ENCODE data around the gene ACOX2. TPM values are rescaled to one million over a fixed set of nuclear protein-coding genes. Genes with fewer than 3 reads are reported as not detected.

The ACOX2 gene
- total and polyA plus RNA-seq, 4 donors, result 5.3 to 24.4 (median 11.6) TPM

DNA sequence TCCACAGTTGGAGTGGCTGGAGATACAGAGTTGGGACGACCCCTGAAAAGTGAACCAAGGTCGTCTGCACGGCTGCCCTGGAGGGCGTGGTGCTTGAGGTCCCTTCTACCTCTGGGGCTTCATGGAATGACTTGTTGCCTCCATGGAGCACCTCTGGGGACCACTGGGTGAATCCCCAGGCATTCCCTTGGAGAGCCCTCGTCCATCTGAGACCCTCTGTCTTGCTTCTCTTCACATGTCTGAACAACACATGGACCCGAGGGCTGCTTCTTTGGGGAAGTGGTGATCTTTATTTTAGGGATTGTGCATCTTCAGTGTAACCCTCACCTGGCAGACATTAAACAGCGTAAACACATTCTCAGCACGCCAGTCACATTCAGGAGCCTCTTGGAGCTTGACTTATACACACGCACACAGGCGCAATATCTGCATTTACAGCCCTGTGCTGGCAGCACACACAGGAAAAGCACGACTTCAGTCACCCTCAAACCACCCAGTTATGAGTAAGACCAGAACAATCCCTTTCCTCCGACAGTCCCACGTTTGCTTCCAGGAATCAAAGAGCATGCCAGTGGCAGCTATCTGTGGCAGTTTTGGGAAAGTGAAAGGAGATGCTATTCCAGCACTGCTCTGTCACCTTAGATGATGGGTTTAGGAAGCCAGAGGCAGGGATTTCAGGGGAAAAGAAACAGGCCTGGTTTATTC lies 27.6 kb upstream of the ACOX2 start:
- Histone ChIP-seq H3K9ac (ENCODE audit: insufficient read depth in 1 of 2, low read length in 2 of 2) (no peak overlapping the region), H3K36me3 (ENCODE audit: control insufficient read depth in 4 of 4, insufficient read depth in 4 of 4, low read length in 4 of 4) (peaks cover 0 to 19% (median 0%) of the 10 kb centered on the region in 4 donors)

DNA sequence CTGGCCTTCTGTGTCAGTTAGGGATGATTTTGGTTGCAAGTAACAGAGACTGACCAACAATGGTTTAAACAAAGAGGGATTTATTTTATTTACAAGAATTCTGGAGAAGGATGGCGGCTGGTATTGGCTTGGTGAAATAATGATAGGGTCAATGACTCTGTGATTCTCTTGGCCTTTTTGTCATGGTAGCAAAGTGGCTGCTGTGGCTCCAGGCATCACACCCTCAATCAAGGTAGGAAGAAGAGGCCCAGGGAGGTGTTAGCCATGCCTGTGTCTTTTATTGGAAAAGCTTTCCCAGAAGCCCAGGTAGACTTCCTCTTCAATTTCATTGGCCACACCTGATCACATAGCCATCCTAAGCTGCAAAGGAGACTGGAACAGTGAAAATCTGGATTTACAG lies 27.1 kb upstream of the ACOX2 start:
- H3K27ac ChIP-seq (ENCODE audit: low read depth in 1 of 2, low read length in 1 of 2), result no peak overlapping the region
- peaks cover 0 to 4% (median 0%) of the 10 kb centered on the region in 5 donors for H3K4me1 ChIP-seq (ENCODE audit: control insufficient read depth in 5 of 5, insufficient read depth in 5 of 5, low read length in 5 of 5)
- ATAC-seq (ENCODE audit: insufficient read depth, low FRiP score) (no peak), DNase-seq (no peak)
- no peak overlapping the region for H3K4me3 ChIP-seq
- TF ChIP-seq, protein P1, sequence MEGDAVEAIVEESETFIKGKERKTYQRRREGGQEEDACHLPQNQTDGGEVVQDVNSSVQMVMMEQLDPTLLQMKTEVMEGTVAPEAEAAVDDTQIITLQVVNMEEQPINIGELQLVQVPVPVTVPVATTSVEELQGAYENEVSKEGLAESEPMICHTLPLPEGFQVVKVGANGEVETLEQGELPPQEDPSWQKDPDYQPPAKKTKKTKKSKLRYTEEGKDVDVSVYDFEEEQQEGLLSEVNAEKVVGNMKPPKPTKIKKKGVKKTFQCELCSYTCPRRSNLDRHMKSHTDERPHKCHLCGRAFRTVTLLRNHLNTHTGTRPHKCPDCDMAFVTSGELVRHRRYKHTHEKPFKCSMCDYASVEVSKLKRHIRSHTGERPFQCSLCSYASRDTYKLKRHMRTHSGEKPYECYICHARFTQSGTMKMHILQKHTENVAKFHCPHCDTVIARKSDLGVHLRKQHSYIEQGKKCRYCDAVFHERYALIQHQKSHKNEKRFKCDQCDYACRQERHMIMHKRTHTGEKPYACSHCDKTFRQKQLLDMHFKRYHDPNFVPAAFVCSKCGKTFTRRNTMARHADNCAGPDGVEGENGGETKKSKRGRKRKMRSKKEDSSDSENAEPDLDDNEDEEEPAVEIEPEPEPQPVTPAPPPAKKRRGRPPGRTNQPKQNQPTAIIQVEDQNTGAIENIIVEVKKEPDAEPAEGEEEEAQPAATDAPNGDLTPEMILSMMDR (IDR thresholded peaks at IDR 0.05; ENCODE audit: control extremely low read depth, extremely low read depth), result no peak
- no peaks in the 10 kb centered on the region for H3K27me3 ChIP-seq (ENCODE audit: control insufficient read depth in 3 of 3, insufficient read depth in 3 of 3, low read length in 2 of 3)
- peaks cover 0 to 19% (median 0%) of the 10 kb centered on the region in 4 donors for H3K36me3 ChIP-seq (ENCODE audit: control insufficient read depth in 4 of 4, insufficient read depth in 4 of 4, low read length in 4 of 4)
- 95 to 100% methylated on average over 1 of the region's 1 CpG for WGBS, 2 donors
- H3K9ac ChIP-seq (ENCODE audit: insufficient read depth in 1 of 2, low read length in 2 of 2), result no peak overlapping the region
- H3K9me3 ChIP-seq (ENCODE audit: control insufficient read depth in 4 of 4, insufficient read depth in 3 of 4, low read length in 3 of 4), result no peaks in the 10 kb centered on the region

More for the DNA sequence above, 27.6 kb upstream of the ACOX2 start:
- DNase-seq, result no peak
- peaks cover 0 to 4% (median 0%) of the 10 kb centered on the region in 5 donors for H3K4me1 ChIP-seq (ENCODE audit: control insufficient read depth in 5 of 5, insufficient read depth in 5 of 5, low read length in 5 of 5)
- no peak overlapping the region for H3K4me3 ChIP-seq
- WGBS, 2 donors, result 79 to 87% methylated on average over 13 of the region's 13 CpGs
- H3K9me3 ChIP-seq (ENCODE audit: control insufficient read depth in 4 of 4, insufficient read depth in 3 of 4, low read length in 3 of 4), result no peaks in the 10 kb centered on the region
- no peak overlapping the region for H3K27ac ChIP-seq (ENCODE audit: low read depth in 1 of 2, low read length in 1 of 2)
- TF ChIP-seq, protein P1 (IDR thresholded peaks at IDR 0.05; ENCODE audit: control extremely low read depth, extremely low read depth), result no peak
- H3K27me3 ChIP-seq (ENCODE audit: control insufficient read depth in 3 of 3, insufficient read depth in 3 of 3, low read length in 2 of 3), result no peaks in the 10 kb centered on the region
- no peak for ATAC-seq (ENCODE audit: insufficient read depth, low FRiP score)

DNA sequence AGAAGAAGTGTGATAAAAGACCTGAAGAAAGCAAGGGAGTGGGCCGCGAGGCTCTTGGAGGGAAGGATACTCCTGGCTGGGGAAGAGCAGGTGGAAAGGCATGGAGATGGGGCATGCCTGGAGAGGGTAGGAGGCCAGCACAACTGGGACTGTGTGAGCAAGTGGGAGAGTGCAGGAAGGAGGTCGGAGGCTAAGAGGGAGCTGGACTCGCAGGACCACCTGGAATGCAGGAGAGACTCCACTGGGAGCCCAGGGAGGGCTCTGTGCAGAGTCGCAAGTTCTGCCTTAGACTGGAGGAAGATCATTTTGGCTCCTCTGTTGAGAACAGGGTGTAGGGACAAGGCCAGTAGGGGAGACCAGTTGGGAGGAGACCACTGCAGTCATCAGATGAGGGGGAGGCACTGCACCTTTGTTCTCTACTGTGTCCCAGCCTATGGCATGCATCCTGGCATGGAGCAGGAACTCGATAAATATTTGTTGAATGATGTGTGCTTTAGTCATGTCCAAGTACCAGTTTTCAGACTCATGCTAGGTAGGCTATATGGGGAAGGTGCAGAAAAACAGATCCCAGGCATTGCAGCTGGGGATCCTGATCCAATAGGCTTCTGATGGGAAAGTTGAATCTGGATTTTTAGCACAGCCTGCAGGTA lies 26.5 kb upstream of the ACOX2 start:
- H3K27ac ChIP-seq (ENCODE audit: low read depth in 1 of 2, low read length in 1 of 2), result no peak overlapping the region
- no peak overlapping the region for H3K9ac ChIP-seq (ENCODE audit: insufficient read depth in 1 of 2, low read length in 2 of 2)
- no peak overlapping the region for H3K4me3 ChIP-seq
- no peaks in the 10 kb centered on the region for H3K9me3 ChIP-seq (ENCODE audit: control insufficient read depth in 4 of 4, insufficient read depth in 3 of 4, low read length in 3 of 4)
- H3K4me1 ChIP-seq (ENCODE audit: control insufficient read depth in 5 of 5, insufficient read depth in 5 of 5, low read length in 5 of 5), result peaks cover 0 to 4% (median 0%) of the 10 kb centered on the region in 5 donors
- ATAC-seq (ENCODE audit: insufficient read depth, low FRiP score) (no peak), DNase-seq (no peak)
- H3K27me3 ChIP-seq (ENCODE audit: control insufficient read depth in 3 of 3, insufficient read depth in 3 of 3, low read length in 2 of 3), result no peaks in the 10 kb centered on the region
- TF ChIP-seq, protein P1 (IDR thresholded peaks at IDR 0.05; ENCODE audit: control extremely low read depth, extremely low read depth), result no peak
- peaks cover 0 to 19% (median 0%) of the 10 kb centered on the region in 4 donors for H3K36me3 ChIP-seq (ENCODE audit: control insufficient read depth in 4 of 4, insufficient read depth in 4 of 4, low read length in 4 of 4)
- 83 to 94% methylated on average over 6 of the region's 6 CpGs for WGBS, 2 donors
